DND-41 (cell line): ENCODE results near the gene PPP3CA.

Source experiments
- EZH2 ChIP-seq: IDR thresholded peaks from 3 replicates; pipeline ENCODE4 v1.6.1; 2012; ENCODE audit warnings: borderline replicate concordance, low read depth, mild to moderate bottlenecking, moderate library complexity, low read length, inconsistent platforms; ENCODE audit not compliant: severe bottlenecking
- TF ChIP-seq, protein P1 (sequence below): IDR thresholded peaks from 2 replicates; pipeline ENCODE4 v1.5.1; 2012; ENCODE audit warnings: borderline replicate concordance, low read length, moderate library complexity, mild to moderate bottlenecking; ENCODE audit not compliant: poor library complexity, severe bottlenecking; ENCODE audit errors: extremely low read depth

DNA sequence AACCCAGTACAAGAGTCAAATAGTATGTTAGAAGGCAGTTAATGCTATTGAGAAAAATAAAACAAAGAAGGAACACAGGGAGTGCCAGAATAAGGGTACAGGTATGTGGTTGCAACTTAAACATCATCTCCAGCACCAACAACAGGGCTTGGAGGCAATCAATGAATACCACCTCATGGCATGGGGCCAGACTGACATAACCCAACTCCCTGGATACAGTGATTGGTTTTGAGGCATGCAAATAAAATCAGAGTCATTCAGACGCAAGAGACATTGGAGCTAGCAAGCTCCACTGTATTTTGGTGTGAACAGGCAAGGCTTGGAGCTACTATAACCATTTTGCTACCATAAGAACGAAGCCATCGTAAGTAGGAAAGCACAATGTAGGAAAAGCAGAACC, 56.7 kb downstream of the PPP3CA start:
- TF ChIP-seq, protein P1, sequence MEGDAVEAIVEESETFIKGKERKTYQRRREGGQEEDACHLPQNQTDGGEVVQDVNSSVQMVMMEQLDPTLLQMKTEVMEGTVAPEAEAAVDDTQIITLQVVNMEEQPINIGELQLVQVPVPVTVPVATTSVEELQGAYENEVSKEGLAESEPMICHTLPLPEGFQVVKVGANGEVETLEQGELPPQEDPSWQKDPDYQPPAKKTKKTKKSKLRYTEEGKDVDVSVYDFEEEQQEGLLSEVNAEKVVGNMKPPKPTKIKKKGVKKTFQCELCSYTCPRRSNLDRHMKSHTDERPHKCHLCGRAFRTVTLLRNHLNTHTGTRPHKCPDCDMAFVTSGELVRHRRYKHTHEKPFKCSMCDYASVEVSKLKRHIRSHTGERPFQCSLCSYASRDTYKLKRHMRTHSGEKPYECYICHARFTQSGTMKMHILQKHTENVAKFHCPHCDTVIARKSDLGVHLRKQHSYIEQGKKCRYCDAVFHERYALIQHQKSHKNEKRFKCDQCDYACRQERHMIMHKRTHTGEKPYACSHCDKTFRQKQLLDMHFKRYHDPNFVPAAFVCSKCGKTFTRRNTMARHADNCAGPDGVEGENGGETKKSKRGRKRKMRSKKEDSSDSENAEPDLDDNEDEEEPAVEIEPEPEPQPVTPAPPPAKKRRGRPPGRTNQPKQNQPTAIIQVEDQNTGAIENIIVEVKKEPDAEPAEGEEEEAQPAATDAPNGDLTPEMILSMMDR = no peak
- TF ChIP-seq EZH2 = no peak
